Right lobe of liver (tissue), 4 donors: ENCODE measurements around the gene SPEM3.

Source experiments
- CTCF ChIP-seq, 4 donors: fragments of 200-600 bp in 3 of 4; fragments of 450-650 bp in 1 of 4; IDR thresholded peaks; one replicate each; pipeline versions ENCODE4 v1.5.1 to v1.8.0; 2016 to 2022; ENCODE audit warnings: antibody characterized with exemption in 4 of 4, mild to moderate bottlenecking in 2 of 4
- POLR2A ChIP-seq: fragments of 450-650 bp; IDR thresholded peaks from one replicate; pipeline ENCODE4 v1.6.1; 2017; ENCODE audit warnings: antibody characterized with exemption, mild to moderate bottlenecking
- donor health status: DM: no; HTN: no; CAD: no.
- donor health status: DM: no; HTN: no; CAD: no.
- donor health status: DM: no; HTN: yes; CAD: no.

GRCh38 chr17:7403043-7403726 is 25.5 kb upstream of the SPEM3 start:
- TF ChIP-seq CTCF (IDR thresholded peaks at IDR 0.05) (no peak), POLR2A (no peak)
